K562 (cell line): ENCODE measurements around the gene TMED8. TPM values are rescaled to one million over a fixed set of nuclear protein-coding genes. Genes with fewer than 3 reads are reported as not detected.
"Not testable (repeated sequence)": the region's sequence is repeated elsewhere in the genome, so short reads cannot be mapped to it uniquely, and the experiment has no call there.

ENCODE experiments used
- ATAC-seq: fragments of 200-7000 bp; cut with Tn5 transposase; 3 replicates; pipeline ENCODE4 v1.9.1; 2020; ENCODE audit warnings: moderate library complexity
- BruUV-seq: library from RNA; stranded (reverse); fragments of 400-500 nt; replicated peaks from 2 replicates; lab custom pipeline; 2021; lab: Mats Ljungman, UMichigan
- CTCF ChIA-PET: fragments of 300-600 bp; formaldehyde crosslinking; extraction: SDS; loops from one replicate; lab custom pipeline; 2021; ENCODE audit warnings: low intra/inter-chr PET ratio; lab: Yijun Ruan, JAX
- POLR2A ChIA-PET: fragments of 300-600, 350-650 bp; sonication (Branson Sonifier 250); formaldehyde crosslinking; extraction: SDS; loops from one replicate; lab custom pipeline; 2021; ENCODE audit warnings: antibody characterized with exemption, inconsistent platforms; lab: Yijun Ruan, JAX
- DNase-seq, 4 experiments: peaks; one replicate each; pipeline versions ENCODE4 v3.0.0 to v3.0.0-alpha.2; 2011 to 2018; ENCODE audit warnings: low spot score in 3 of 4, mixed read lengths in 3 of 4; ENCODE audit errors: extremely low read depth in 1 of 4
- FAIRE-seq: peaks from 2 replicates; lab custom pipeline; 2011; peaks lifted over from hg19 to GRCh38; lab: Jason Lieb, UNC
- H2AFZ ChIP-seq: 2 replicates; pipeline ENCODE4 v1.6.0; 2011; ENCODE audit warnings: low read depth, low read length, control low read depth, inconsistent platforms
- H3K27ac ChIP-seq: fragments of 200-600 bp; 3 replicates; pipeline ENCODE4 v1.8.0; 2011; ENCODE audit warnings: low read depth, mild to moderate bottlenecking, control low read depth, inconsistent platforms, low read length, moderate library complexity, mixed read lengths; ENCODE audit errors: extremely low read depth
- H3K27me3 ChIP-seq, 2 experiments: fragments of 300-600 bp in 1 of 2; 2 replicates in 1 of 2; 3 replicates in 1 of 2; pipeline versions ENCODE4 v1.6.0 to v1.8.0; 2011; ENCODE audit warnings: inconsistent platforms in 2 of 2, low read length in 2 of 2, mild to moderate bottlenecking in 1 of 2, mixed read lengths in 1 of 2, moderate library complexity in 1 of 2; ENCODE audit not compliant: control insufficient read depth in 2 of 2, insufficient read depth in 2 of 2
- H3K36me3 ChIP-seq: fragments of 300-600 bp; 3 replicates; pipeline ENCODE4 v1.8.0; 2011; ENCODE audit warnings: mild to moderate bottlenecking, low read length, inconsistent platforms; ENCODE audit not compliant: control insufficient read depth, insufficient read depth
- H3K4me1 ChIP-seq, 2 experiments: fragments of 200-600 bp in 1 of 2; replicated peaks in 1 of 2; 2 replicates in 1 of 2; 3 replicates in 1 of 2; pipeline versions ENCODE4 v1.5.1 to v1.8.0; 2011; ENCODE audit warnings: inconsistent platforms in 2 of 2, low read length in 2 of 2, mild to moderate bottlenecking in 1 of 2, mixed read lengths in 1 of 2, moderate library complexity in 1 of 2; ENCODE audit not compliant: control insufficient read depth in 2 of 2, insufficient read depth in 2 of 2
- H3K4me2 ChIP-seq: 2 replicates; pipeline ENCODE4 v1.6.1; 2011; ENCODE audit warnings: low read length, control low read depth, inconsistent platforms, mixed read lengths; ENCODE audit not compliant: insufficient read depth
- H3K4me3 ChIP-seq: fragments of 200-600 bp; sonication (generic), shearing (Covaris generic); 2 replicates; pipeline ENCODE4 v1.5.1; 2016; ENCODE audit warnings: control low read depth, inconsistent platforms
- H3K79me2 ChIP-seq: fragments of 200-600 bp; 3 replicates; pipeline ENCODE4 v1.8.0; 2011; ENCODE audit warnings: low read length, inconsistent platforms; ENCODE audit not compliant: control insufficient read depth, insufficient read depth
- H3K9ac ChIP-seq, 2 experiments: 2 replicates each; pipeline versions ENCODE4 v1.6.0 to v1.6.1; 2011; ENCODE audit warnings: low read depth in 2 of 2, low read length in 2 of 2, control low read depth in 1 of 2, inconsistent platforms in 1 of 2, mild to moderate bottlenecking in 1 of 2, mixed read lengths in 1 of 2; ENCODE audit not compliant: insufficient read depth in 1 of 2
- H3K9me1 ChIP-seq: one replicate; pipeline ENCODE4 v1.6.0; 2011; ENCODE audit warnings: inconsistent platforms, mild to moderate bottlenecking, low read length, moderate library complexity; ENCODE audit not compliant: control insufficient read depth, insufficient read depth
- H3K9me3 ChIP-seq: replicated peaks from 2 replicates; pipeline ENCODE4 v1.5.1; 2011; ENCODE audit warnings: low read depth, low read length, inconsistent platforms; ENCODE audit not compliant: control insufficient read depth, insufficient read depth
- H4K20me1 ChIP-seq: replicated peaks from 2 replicates; pipeline ENCODE4 v1.6.1; 2011; ENCODE audit warnings: low read length, inconsistent platforms, mixed read lengths; ENCODE audit not compliant: control insufficient read depth, insufficient read depth
- ASH1L ChIP-seq: fragments of 450-650 bp; IDR thresholded peaks from 2 replicates; pipeline ENCODE4 v1.6.1; 2018; ENCODE audit warnings: borderline replicate concordance, mild to moderate bottlenecking, low read depth; ENCODE audit not compliant: partially characterized antibody
- FOXA1 ChIP-seq: fragments of 450-650 bp; IDR thresholded peaks from 2 replicates; pipeline ENCODE4 v1.6.1; 2016; ENCODE audit warnings: mild to moderate bottlenecking, borderline replicate concordance
- KDM1A ChIP-seq, 2 experiments: fragments of 450-650 bp; IDR thresholded peaks; 2 replicates each; pipeline ENCODE4 v1.6.1; 2016; ENCODE audit warnings: mild to moderate bottlenecking in 2 of 2
- WGBS: fragments of 100-300 bp; shearing (Covaris generic); methylation state at CpG from one replicate; pipeline ENCODE4 v1.1.6; 2016; ENCODE audit warnings: low coverage, mixed read lengths; ENCODE audit not compliant: insufficient coverage; ENCODE audit errors: missing lambda C conversion rate; 5-methylcytosine and 5-hydroxymethylcytosine counted together
- in situ Hi-C: fragments of 300-500 bp; cut with MboI; formaldehyde crosslinking; loops from 4 replicates; pipeline ENCODE4 v1.15.0; 2018; ENCODE audit warnings: inconsistent platforms, mixed read lengths
- intact Hi-C: fragments of 100-400 bp; cut with micrococcal nuclease; formaldehyde crosslinking; loops from 2 replicates; pipeline ENCODE4 v1.14.2; 2022
- polyA plus RNA-seq, 8 experiments: library from polyadenylated mRNA; depleted of rRNA in 4 of 8; stranded (reverse) in 5 of 8; unstranded in 3 of 8; fragments of >200 nt; fragmentation: Nextera tagmentation in 2 of 8; fragmentation: Illumina TruSeq in 1 of 8; extraction: Ambion mirVana in 2 of 8; extraction: Trizol in 1 of 8; gene quantifications; 2 replicates each; pipeline versions ENCODE4 v1.2.1 to v1.2.3, GENCODE V29; 2011 to 2014; ENCODE audit warnings: inconsistent platforms in 1 of 8, missing spikeins in 1 of 8
- total RNA-seq, 7 experiments: library from RNA; depleted of rRNA in 6 of 7; stranded (reverse); fragments of >200 nt in 6 of 7; fragmentation: Illumina TruSeq in 2 of 7; extraction: Trizol in 2 of 7; gene quantifications; 2 replicates each; pipeline versions ENCODE4 v1.2.1 to v1.2.3, GENCODE V29; 2011 to 2021; ENCODE audit warnings: low replicate concordance in 1 of 7

Gene TMED8
- total and polyA plus RNA-seq, 9 of the 15 experiments (the other 6 are each of a cell fraction or from before 2014, with no cell fraction given): 3.3 to 17.4 (median 12.0) TPM

DNA sequence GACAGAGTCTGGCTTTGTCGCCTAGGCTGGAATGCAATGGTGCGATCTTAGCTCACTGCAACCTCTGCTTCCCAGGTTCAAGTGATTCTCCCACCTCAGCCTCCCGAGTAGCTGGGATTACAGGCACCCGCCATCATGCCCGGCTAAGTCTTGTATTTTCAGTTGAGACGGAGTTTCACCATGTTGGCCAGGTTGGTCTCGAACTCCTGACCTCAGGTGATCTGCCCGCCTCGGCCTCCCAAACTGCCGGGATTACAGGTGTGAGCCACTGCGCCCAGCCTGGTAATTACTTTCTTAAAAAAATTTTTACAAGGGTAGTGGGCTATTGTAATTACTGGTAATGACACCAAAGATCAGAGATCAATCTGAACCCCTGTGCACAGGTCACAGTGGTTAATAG is 58.1 kb downstream of the TMED8 start:
- Histone ChIP-seq H3K79me2 (peaks cover 20% of the 10 kb centered on the region; the same call in 2 of the 3 replicates), H3K4me1 (peaks cover 10 to 11% of the 10 kb centered on the region in 2 experiments; a peak in 4 of 5 replicates)
- H3K4me3 ChIP-seq, H3K9me1 ChIP-seq, intact Hi-C loops, H3K4me2 ChIP-seq, BruUV-seq, H2AFZ ChIP-seq, ATAC-seq, H4K20me1 ChIP-seq, in situ Hi-C loops, H3K27me3 ChIP-seq, H3K9ac ChIP-seq, H3K27ac ChIP-seq, CTCF ChIA-PET, H3K36me3 ChIP-seq, FAIRE-seq, H3K9me3 ChIP-seq, DNase-seq: not testable (repeated sequence)
- 95% methylated on average over 4 of the region's 11 CpGs for WGBS
- POLR2A ChIA-PET: interaction anchor here (0.7 to 1.1 kb wide), 3 partner anchors 10 to 17 kb away, joined by 3 to 4 read pairs (median 4); no protein-coding TSS in a partner anchor

- Histone ChIP-seq H3K4me1 (peaks cover 10 to 11% of the 10 kb centered on the region in 2 experiments; a peak in 4 of 5 replicates), H3K36me3 (no peaks in the 10 kb centered on the region), H3K9ac (no peak overlapping the region), H3K4me2 (no peak overlapping the region), H3K9me3 (no peaks in the 10 kb centered on the region), H2AFZ (no peak overlapping the region), H3K27me3 (no peaks in the 10 kb centered on the region), H3K79me2 (peaks cover 20% of the 10 kb centered on the region; the same call in 2 of the 3 replicates), H3K9me1 (peaks cover 3% of the 10 kb centered on the region), H3K27ac (no peak overlapping the region), H3K4me3 (no peak overlapping the region), H4K20me1 (0 out of 2 replicates have a peak, but pooled peaks cover 3% of the 10 kb centered on the region)
- WGBS: 52% methylated on average over 5 of the region's 5 CpGs
- POLR2A ChIA-PET: interaction anchor here (0.7 kb wide), 1 partner anchor 9 kb away, joined by 3 read pairs; no protein-coding TSS in a partner anchor
- in situ Hi-C loops: no loop called here
- DNase-seq (no peak), FAIRE-seq (no peak), ATAC-seq (no peak)
- intact Hi-C loops: no loop called here
- BruUV-seq: no TSS peak
- TF ChIP-seq ASH1L: no peak
- TF ChIP-seq KDM1A (IDR thresholded peaks at IDR 0.05): no peak
- no peak for TF ChIP-seq FOXA1
- CTCF ChIA-PET: no interaction called here
These were observed 58.8 kb downstream of the TMED8 start for GRCh38 chr14:77318006-77318553.
